ENCODE data around the gene PAQR5.
"Not testable (repeated sequence)": the region's sequence is repeated elsewhere in the genome, so short reads cannot be mapped to it uniquely, and the experiment has no call there.

The PAQR5 gene

DNA sequence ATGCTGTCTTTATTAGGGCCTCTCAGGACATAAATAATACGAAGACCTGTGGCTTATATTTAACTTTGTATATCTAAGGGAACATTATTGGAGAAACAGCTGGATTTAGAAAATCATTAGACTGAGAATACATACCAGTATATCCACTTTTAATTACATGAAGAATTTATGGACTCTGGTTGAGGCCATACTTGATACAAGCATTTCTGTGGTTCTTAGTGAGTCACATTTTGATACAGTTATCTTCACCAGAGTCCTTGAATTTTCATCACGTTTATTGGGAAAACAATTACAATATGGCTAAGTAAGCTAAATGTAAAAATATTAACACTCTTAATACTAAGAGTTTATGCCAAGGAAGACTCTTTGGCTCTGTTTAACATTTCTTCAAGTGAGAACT is 125.3 kb downstream of the PAQR5 start:
- DNase-seq (ENCODE audit: low read depth in 3 of 3), result no peak

- DNase-seq (ENCODE audit: low read depth in 3 of 3), result no peak
These were observed 126.2 kb downstream of the PAQR5 start for GRCh38 chr15:69424748-69425413.

GRCh38 chr15:69433831-69434230 is 135.1 kb downstream of the PAQR5 start:
- no peak for DNase-seq (ENCODE audit: low read depth in 3 of 3)

DNA sequence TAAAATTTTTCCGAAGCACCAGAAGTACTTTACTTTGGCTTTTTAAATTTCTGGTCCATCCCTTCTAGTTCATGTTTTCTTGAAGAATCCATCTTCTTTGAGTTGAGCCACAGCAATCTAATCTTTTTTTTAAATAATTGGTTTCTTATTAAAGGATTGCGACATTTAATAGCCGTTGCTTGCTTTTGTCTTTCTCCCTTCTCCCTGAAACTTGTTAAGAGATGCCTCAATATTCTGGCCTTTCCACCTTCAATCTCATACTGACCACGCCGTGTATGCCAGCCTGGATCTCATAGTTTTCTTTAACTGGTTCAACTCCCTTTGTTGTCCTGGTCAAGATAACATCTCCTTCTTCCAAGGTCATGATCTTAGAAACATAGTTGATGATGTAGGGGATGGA is 135.5 kb downstream of the PAQR5 start:
- no peak for DNase-seq (ENCODE audit: low read depth in 3 of 3)

DNA sequence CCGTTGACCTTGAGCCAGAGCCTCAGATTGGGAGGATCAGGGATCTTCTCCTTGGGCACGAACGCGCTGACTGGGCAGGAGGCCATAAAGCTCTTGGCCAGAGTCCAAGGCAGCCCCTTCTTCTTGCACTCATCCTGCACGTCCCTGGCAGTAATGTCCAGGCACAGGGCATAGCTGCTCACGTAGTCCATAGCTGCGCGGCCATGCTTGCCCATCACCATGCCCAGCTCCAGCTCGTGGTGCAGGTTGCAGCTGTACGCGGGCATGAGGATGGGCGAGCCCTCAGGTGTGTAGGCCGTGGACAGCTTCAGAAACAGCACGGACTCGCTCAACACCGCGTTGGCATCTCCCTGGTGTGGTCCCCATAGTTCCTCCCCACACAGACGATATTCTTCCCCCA is 136.0 kb downstream of the PAQR5 start:
- no peak for DNase-seq (ENCODE audit: low read depth in 3 of 3)

- no peak for DNase-seq (ENCODE audit: low read depth in 3 of 3)
These were observed 137.3 kb downstream of the PAQR5 start for GRCh38 chr15:69435985-69436384.

DNA sequence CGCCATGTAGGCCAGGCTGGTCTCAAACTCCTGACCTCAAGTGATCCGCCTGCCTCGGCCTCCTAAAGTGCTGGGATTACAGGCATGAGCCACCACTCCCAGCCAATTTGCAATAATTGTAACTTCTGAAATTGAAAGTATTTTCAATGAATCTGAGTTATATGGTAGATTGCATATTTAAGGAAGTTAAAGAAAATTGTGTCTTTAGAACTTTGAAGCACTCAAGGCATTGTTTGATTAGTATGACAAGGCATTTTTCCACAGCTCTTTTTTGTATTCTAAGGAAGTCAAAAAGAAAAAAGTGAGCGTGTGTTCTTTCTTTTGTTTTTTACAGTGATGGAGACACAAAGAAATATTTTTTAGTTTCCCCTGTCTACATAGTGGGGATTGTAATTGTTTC is 138.2 kb downstream of the PAQR5 start:
- DNase-seq (ENCODE audit: low read depth in 3 of 3), result no peak

DNA sequence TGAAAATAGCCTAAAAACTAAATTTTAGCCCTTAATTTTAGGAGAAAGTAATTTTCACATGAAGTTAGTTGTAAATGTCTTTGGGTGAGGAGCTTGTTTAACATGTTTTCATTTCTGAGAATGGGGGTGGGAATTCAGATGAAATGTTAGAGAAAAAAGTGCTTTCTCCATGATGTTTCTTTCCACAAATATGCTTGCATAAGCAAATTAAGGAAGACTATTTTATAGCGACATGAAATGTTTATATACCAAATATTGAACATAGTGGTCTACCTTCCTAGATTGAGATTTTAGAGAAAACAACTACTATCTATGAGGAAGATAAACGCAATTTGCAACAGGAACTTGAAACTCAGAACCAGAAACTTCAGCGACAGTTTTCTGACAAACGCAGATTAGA is 140.9 kb downstream of the PAQR5 start:
- DNase-seq (ENCODE audit: low read depth in 3 of 3), result no peak

GRCh38 chr15:69443032-69443611 is 144.4 kb downstream of the PAQR5 start:
- no peak for DNase-seq (ENCODE audit: low read depth in 3 of 3)

GRCh38 chr15:69444686-69445085 is 146.0 kb downstream of the PAQR5 start:
- no peak for DNase-seq (ENCODE audit: low read depth in 3 of 3)

DNA sequence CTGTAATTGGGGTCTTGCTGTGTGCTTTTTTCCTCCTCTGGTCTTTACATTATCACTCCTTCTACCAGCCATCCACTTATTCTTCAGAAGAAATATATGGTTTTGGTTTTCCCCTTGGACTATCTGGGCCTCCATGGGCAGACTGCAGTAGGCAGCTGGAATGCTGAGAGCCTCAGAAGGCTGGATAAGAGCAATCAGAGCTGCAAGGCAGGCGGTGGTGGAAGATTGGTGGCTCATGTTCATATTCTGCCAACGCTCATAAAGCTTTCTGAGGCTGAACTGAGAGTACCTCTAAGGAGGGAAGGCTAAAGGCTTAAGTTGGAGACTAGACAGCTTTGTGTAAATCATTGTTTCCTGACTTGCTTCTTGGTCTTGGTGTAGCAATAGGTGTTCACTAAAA is 148.2 kb downstream of the PAQR5 start:
- no peak for DNase-seq (ENCODE audit: low read depth in 3 of 3)

- DNase-seq (ENCODE audit: low read depth in 3 of 3), result not testable (repeated sequence)
These were observed 151.5 kb downstream of the PAQR5 start for GRCh38 chr15:69450221-69450620.

GRCh38 chr15:69450968-69451695 is 152.4 kb downstream of the PAQR5 start:
- no peak for DNase-seq (ENCODE audit: low read depth in 3 of 3)

DNA sequence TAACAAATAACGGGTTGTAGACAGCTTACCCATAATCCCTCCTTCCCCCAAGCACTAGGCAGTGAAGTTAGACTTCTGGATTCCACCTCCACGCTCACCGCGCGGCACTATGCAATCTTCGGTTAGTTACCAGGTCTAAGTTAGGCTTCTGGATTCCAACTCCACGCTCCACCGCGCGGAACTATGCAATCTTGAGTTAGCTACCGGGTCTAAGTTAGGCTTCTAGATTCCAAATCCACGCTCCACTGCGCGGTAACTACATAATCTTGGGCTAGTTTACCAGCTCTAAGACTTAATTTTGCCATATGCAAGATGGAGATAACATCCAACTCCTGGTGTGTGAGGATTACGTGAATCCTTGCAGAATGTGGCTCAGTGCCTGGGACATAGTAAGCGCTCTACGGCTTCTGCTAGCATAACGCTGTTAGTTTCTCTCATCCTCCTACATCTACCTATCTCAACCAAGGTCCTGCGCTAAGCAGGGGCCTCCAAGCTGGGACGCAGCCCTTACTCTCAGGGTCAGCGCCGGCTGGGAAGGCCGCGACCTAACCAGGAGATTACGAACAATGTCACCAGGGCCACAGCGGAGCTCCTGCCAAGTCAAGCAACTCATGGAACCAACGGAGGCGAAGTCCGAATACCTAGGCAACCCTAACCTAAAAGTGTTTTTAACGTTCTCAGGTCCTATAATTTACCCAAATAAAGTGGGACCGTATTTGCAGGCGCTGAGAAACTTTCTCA is 153.4 kb downstream of the PAQR5 start:
- peak in 1 of 3 experiments; percentile 27 for DNase-seq (ENCODE audit: low read depth in 3 of 3)

GRCh38 chr15:69452692-69453521 is 154.2 kb downstream of the PAQR5 start, which contains the start of gene RPLP1:
Gene RPLP1, plus strand, starts transcription at chr15:69452818. Its CDS starts 131 bp downstream, at chr15:69452949.
- peak; percentile 92 to 94 (median 93) for DNase-seq (ENCODE audit: low read depth in 3 of 3)

DNA sequence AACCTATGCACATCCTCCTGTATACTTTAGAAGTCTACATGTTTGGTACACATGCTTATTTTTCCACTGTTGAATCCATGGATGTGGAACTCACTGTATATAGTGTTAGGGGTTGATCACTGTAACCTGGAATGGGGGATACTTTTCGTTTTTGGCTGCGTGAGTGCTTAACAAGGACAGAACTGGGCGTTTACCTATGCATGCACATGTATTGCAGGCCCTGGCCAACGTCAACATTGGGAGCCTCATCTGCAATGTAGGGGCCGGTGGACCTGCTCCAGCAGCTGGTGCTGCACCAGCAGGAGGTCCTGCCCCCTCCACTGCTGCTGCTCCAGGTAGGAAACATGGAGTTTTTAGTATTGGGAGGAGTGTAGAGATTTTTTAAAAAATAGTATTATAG is 156.2 kb downstream of the PAQR5 start:
- no peak for DNase-seq (ENCODE audit: low read depth in 3 of 3)

DNA sequence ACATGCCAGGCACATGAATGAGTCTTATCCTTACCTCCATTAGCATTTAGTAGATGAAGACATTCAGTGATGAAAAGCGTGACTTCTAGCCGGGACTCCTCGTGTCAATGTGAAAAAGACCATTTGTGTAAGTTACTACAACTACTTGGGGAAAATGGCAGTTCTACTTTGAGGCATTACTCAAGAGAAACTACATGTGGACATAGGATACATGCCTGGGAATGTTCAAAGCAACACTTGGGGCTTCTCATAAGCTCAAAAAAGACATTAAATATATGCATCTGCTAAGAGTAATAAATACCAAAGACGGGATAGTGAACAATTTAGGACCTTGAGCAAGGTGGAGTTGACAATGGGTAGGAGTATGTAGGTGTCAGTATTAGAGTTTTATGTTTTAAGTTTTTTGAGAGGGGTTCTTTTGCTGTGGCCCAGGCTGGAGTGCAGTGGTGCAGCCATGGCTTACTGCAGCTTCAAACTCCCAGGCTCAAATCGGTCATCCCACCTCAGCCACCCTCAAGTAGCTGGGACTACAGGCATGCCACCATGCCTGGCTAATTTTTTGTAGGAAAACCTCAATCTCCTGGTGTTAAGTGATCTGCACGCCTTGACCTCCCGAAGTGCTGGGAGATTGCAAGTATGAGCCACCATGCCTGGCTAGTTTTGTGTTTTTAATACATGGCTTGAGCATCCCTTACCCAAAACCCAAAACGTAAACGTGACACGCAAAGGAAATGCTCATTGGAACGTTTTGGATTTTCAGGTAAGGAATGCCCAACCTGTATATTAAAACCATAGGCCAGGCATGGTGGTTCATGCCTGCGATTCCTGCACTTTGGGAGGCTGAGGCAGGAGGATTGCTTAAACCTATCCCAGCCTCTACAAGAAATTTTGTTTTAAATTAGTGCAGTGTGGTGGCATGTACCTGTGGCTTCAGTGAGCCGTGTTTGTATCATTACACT is 157.8 kb downstream of the PAQR5 start:
- DNase-seq (ENCODE audit: low read depth in 3 of 3), result no peak
